Mesenchymal stem cell (in vitro differentiated cells and primary cell): ENCODE results near the gene CAMTA1.
A peak's percentile ranks its signal among the peaks of the same experiment; 100 is the strongest.

ENCODE experiments used
- DNase-seq: peaks from one replicate; pipeline ENCODE4 v3.0.0-alpha.2; 2013
- H2AFZ ChIP-seq: one replicate; pipeline ENCODE4 v1.6.1; 2013; ENCODE audit warnings: low read depth, mild to moderate bottlenecking, control low read depth, inconsistent platforms, low read length, moderate library complexity
- H2AK5ac ChIP-seq: 2 replicates; pipeline ENCODE4 v1.6.1; 2013; ENCODE audit warnings: low read length, moderate library complexity, mild to moderate bottlenecking, inconsistent platforms; ENCODE audit not compliant: severe bottlenecking
- H2BK120ac ChIP-seq: one replicate; pipeline ENCODE4 v1.6.1; 2013; ENCODE audit warnings: low read depth, mild to moderate bottlenecking, inconsistent platforms, low read length, moderate library complexity
- H2BK12ac ChIP-seq, 2 experiments: one replicate each; pipeline ENCODE4 v1.6.1; 2013; ENCODE audit warnings: inconsistent platforms in 2 of 2, low read length in 2 of 2, mild to moderate bottlenecking in 2 of 2, moderate library complexity in 2 of 2, control low read depth in 1 of 2
- H2BK15ac ChIP-seq: one replicate; pipeline ENCODE4 v1.6.1; 2013; ENCODE audit warnings: mild to moderate bottlenecking, low read depth, inconsistent platforms; ENCODE audit not compliant: poor library complexity, severe bottlenecking
- H2BK5ac ChIP-seq: 2 replicates; pipeline ENCODE4 v1.6.1; 2013; ENCODE audit warnings: low read depth, mild to moderate bottlenecking, low read length, control low read depth, inconsistent platforms; ENCODE audit not compliant: poor library complexity, severe bottlenecking
- H3K14ac ChIP-seq, 2 experiments: one replicate each; pipeline ENCODE4 v1.6.1; 2013; ENCODE audit warnings: inconsistent platforms in 2 of 2, low read length in 2 of 2, control low read depth in 1 of 2, mild to moderate bottlenecking in 1 of 2, moderate library complexity in 1 of 2
- H3K18ac ChIP-seq, 2 experiments: one replicate each; pipeline ENCODE4 v1.6.1; 2013; ENCODE audit warnings: inconsistent platforms in 2 of 2, low read length in 2 of 2, control low read depth in 1 of 2, low read depth in 1 of 2, mild to moderate bottlenecking in 1 of 2
- H3K23ac ChIP-seq, 2 experiments: one replicate each; pipeline ENCODE4 v1.6.1; 2013; ENCODE audit warnings: inconsistent platforms in 2 of 2, low read length in 2 of 2, mild to moderate bottlenecking in 2 of 2, moderate library complexity in 2 of 2, control low read depth in 1 of 2
- H3K27ac ChIP-seq: 2 replicates; pipeline ENCODE4 v1.5.1; 2013; ENCODE audit warnings: mild to moderate bottlenecking, moderate library complexity, low read length, control low read depth, inconsistent platforms; ENCODE audit not compliant: poor library complexity, severe bottlenecking
- H3K27me3 ChIP-seq, 2 experiments: 2 replicates each; pipeline versions ENCODE4 v1.6.1 to v1.7.0; 2013; ENCODE audit warnings: low read length in 2 of 2, mild to moderate bottlenecking in 2 of 2, moderate library complexity in 2 of 2, control low read depth in 1 of 2, inconsistent platforms in 1 of 2; ENCODE audit not compliant: control insufficient read depth in 1 of 2, insufficient read depth in 1 of 2
- H3K36me3 ChIP-seq, 2 experiments: 2 replicates each; pipeline versions ENCODE4 v1.6.1 to v1.7.0; 2013; ENCODE audit warnings: low read length in 2 of 2, control low read depth in 1 of 2, inconsistent platforms in 1 of 2, low read depth in 1 of 2, mild to moderate bottlenecking in 1 of 2; ENCODE audit not compliant: insufficient read depth in 2 of 2, control insufficient read depth in 1 of 2
- H3K4ac ChIP-seq, 2 experiments: one replicate each; pipeline ENCODE4 v1.6.1; 2013; ENCODE audit warnings: inconsistent platforms in 2 of 2, low read length in 2 of 2, mild to moderate bottlenecking in 2 of 2, moderate library complexity in 2 of 2, control low read depth in 1 of 2, low read depth in 1 of 2
- H3K4me1 ChIP-seq: 2 replicates; pipeline ENCODE4 v1.6.1; 2013; ENCODE audit warnings: low read depth, low read length, control low read depth; ENCODE audit not compliant: control insufficient read depth, insufficient read depth
- H3K4me2 ChIP-seq: 2 replicates; pipeline ENCODE4 v1.6.1; 2013; ENCODE audit warnings: low read length, mild to moderate bottlenecking, inconsistent platforms; ENCODE audit not compliant: poor library complexity, severe bottlenecking
- H3K4me3 ChIP-seq, 2 experiments: 2 replicates each; pipeline versions ENCODE4 v1.5.1 to v1.7.0; 2013; ENCODE audit warnings: low read length in 2 of 2, mild to moderate bottlenecking in 2 of 2, control low read depth in 1 of 2, low read depth in 1 of 2; ENCODE audit not compliant: insufficient read depth in 1 of 2
- H3K79me1 ChIP-seq: replicated peaks from 2 replicates; pipeline ENCODE4 v1.6.1; 2013; ENCODE audit warnings: mild to moderate bottlenecking, control low read depth, low read length, inconsistent platforms; ENCODE audit not compliant: poor library complexity, severe bottlenecking
- H3K9ac ChIP-seq: 2 replicates; pipeline ENCODE4 v1.7.0; 2013; ENCODE audit warnings: mild to moderate bottlenecking, low read length, moderate library complexity
- H3K9me3 ChIP-seq: 2 replicates; pipeline ENCODE4 v1.7.0; 2013; ENCODE audit warnings: mild to moderate bottlenecking, low read length; ENCODE audit not compliant: control insufficient read depth
- H4K8ac ChIP-seq: one replicate; pipeline ENCODE4 v1.6.1; 2013; ENCODE audit warnings: inconsistent platforms, mild to moderate bottlenecking, low read length, moderate library complexity
- H4K91ac ChIP-seq: one replicate; pipeline ENCODE4 v1.6.1; 2013; ENCODE audit warnings: mild to moderate bottlenecking, low read length, inconsistent platforms
- WGBS: methylation state at CpG from one replicate; pipeline ENCODE4 v1.1.7; 2013; ENCODE audit warnings: mixed read lengths; 5-methylcytosine and 5-hydroxymethylcytosine counted together

Gene CAMTA1

DNA sequence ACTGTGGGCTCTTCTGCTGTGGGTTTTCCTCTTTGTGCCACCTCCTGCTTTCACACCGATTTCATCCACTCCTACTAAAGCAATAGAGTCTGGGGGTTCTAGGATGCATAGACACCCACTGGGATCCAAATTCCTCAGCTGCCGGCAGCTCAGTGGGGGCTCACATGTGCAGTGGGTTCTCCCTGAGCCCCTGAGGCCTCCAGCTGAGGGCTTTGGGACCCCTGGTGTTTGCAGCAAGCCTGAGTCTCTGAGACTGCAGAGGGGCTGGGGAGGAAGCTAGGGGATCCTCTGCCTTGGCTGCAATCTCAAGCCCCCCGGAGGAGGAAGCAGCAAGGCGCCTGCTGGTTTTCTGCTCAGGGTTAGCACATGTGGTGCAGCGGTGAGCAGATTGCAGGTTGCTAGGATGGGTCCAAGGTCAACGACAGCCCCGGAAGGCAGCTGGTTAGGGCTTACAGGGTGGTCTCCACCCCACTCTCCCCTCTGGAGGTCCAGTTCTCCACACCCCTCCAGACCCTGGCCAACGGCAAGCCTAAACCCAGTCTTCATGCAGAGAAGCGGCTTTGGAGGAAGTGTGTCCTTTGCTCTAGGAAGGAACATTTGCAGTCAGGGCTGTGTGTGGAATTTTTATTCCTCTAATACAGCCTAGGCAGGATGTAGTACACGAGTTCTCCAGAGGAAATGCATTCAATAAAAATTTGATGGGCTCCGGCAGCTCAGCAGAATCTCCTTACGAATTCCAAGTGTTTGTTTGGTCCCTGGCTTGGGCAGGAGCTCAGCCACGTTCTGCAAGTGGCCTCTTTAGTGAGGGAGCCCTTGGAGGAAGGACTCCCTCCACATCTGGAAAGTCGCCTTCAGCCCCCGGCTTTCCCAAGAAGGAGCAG is 716.7 kb downstream of the CAMTA1 start:
- H2BK5ac ChIP-seq = no peak overlapping the region
- no peak overlapping the region for H2AFZ ChIP-seq
- H2BK120ac ChIP-seq = no peak overlapping the region
- H2BK12ac ChIP-seq = no peak overlapping the region
- H3K79me1 ChIP-seq = no peaks in the 10 kb centered on the region
- no peak overlapping the region for H3K18ac ChIP-seq
- 35% methylated on average over 11 of the region's 15 CpGs for WGBS
- H3K27me3 ChIP-seq = peaks cover 0 to 10% of the 10 kb centered on the region in 2 experiments
- no peak overlapping the region for H3K9ac ChIP-seq
- DNase-seq = no peak
- H4K8ac ChIP-seq = no peak overlapping the region
- H3K14ac ChIP-seq = no peak overlapping the region
- no peak overlapping the region for H3K23ac ChIP-seq
- no peak overlapping the region for H3K4me2 ChIP-seq
- H3K4ac ChIP-seq = no peak overlapping the region
- H4K91ac ChIP-seq = no peak overlapping the region
- no peaks in the 10 kb centered on the region for H3K9me3 ChIP-seq
- no peak overlapping the region for H3K27ac ChIP-seq
- no peak overlapping the region for H2AK5ac ChIP-seq
- H3K4me3 ChIP-seq = no peak overlapping the region
- H3K4me1 ChIP-seq = peaks cover 5% of the 10 kb centered on the region
- H3K36me3 ChIP-seq = no peaks in the 10 kb centered on the region
- H2BK15ac ChIP-seq = no peak overlapping the region

DNA sequence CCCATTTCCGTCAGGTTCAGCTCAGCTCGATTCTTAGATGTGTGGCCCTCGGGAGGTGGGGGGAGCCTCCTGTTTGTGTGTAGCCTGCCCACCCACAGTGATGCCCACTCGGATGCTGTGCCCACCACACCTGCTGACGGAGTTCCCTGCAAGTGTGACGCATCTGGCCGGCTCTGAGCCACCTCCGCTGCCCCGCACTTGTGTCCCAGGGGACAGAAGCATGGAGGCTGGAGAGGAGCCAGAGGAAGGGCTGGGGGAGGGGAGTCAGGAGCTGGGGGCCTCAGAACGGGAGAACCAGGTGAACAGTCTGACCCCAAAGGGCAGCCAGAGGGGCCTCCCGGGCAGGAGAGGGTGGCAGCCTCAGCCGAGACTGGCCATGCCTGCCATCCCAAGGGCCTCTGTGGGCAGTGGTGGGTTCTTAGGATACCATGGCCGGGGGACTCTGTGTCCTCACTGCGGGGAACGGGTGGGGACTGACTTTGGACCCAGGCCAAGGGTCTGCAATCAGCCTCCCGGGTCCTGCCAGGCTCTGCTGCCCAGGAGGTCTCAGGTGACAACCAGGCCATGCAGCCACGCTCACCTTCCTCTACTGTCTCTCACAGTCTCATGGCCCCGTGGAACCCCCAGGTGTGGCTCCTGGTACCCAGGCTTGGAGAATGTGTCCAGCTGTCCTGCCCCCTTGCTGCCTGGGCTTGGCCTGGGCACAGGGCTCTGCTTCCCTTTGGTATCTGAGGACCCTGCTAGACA is 718.6 kb downstream of the CAMTA1 start:
- Histone ChIP-seq H2BK15ac (no peak overlapping the region), H2BK12ac (no peak overlapping the region), H2BK120ac (no peak overlapping the region), H3K23ac (no peak overlapping the region), H3K4me2 (no peak overlapping the region), H3K27ac (no peak overlapping the region), H3K27me3 (peaks cover 0 to 10% of the 10 kb centered on the region in 2 experiments), H3K4me3 (no peak overlapping the region), H3K14ac (peak overlapping the region in 1 of 2 experiments; percentile 7), H3K4ac (no peak overlapping the region), H3K9me3 (no peaks in the 10 kb centered on the region), H3K79me1 (no peaks in the 10 kb centered on the region), H2AFZ (no peak overlapping the region), H2AK5ac (no peak overlapping the region), H3K18ac (no peak overlapping the region), H2BK5ac (no peak overlapping the region), H4K91ac (no peak overlapping the region), H3K4me1 (peaks cover 10% of the 10 kb centered on the region), H3K36me3 (no peaks in the 10 kb centered on the region), H4K8ac (no peak overlapping the region), H3K9ac (no peak overlapping the region)
- 90% methylated on average over 18 of the region's 18 CpGs for WGBS
- DNase-seq = no peak

DNA sequence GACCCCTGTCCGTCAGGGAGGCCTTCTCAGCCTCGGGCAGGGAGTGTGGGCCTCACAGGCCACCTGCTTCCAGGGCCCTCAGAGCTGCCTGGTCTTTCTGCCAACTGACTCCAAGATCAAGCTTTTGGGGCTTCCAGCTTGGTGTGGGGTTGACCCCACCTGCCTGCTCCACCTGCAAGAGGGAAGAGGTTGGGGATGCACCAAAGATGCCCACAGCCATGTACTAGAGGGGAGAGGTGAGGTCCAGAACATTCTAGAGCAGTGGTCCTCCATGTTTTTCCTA is 719.1 kb downstream of the CAMTA1 start:
- DNase-seq = no peak
- Histone ChIP-seq H3K4me1 (peaks cover 10% of the 10 kb centered on the region), H3K4ac (no peak overlapping the region), H2BK5ac (no peak overlapping the region), H2BK120ac (no peak overlapping the region), H2BK15ac (no peak overlapping the region), H3K23ac (no peak overlapping the region), H2AFZ (no peak overlapping the region), H4K8ac (no peak overlapping the region), H3K18ac (no peak overlapping the region), H3K27me3 (peaks cover 0 to 12% of the 10 kb centered on the region in 2 experiments), H3K27ac (no peak overlapping the region), H3K4me2 (no peak overlapping the region), H3K14ac (no peak overlapping the region), H3K36me3 (no peaks in the 10 kb centered on the region), H3K9me3 (no peaks in the 10 kb centered on the region), H4K91ac (no peak overlapping the region), H2BK12ac (no peak overlapping the region), H3K4me3 (no peak overlapping the region), H3K79me1 (no peaks in the 10 kb centered on the region), H2AK5ac (no peak overlapping the region), H3K9ac (no peak overlapping the region)
- 85% methylated on average over 2 of the region's 2 CpGs for WGBS

DNA sequence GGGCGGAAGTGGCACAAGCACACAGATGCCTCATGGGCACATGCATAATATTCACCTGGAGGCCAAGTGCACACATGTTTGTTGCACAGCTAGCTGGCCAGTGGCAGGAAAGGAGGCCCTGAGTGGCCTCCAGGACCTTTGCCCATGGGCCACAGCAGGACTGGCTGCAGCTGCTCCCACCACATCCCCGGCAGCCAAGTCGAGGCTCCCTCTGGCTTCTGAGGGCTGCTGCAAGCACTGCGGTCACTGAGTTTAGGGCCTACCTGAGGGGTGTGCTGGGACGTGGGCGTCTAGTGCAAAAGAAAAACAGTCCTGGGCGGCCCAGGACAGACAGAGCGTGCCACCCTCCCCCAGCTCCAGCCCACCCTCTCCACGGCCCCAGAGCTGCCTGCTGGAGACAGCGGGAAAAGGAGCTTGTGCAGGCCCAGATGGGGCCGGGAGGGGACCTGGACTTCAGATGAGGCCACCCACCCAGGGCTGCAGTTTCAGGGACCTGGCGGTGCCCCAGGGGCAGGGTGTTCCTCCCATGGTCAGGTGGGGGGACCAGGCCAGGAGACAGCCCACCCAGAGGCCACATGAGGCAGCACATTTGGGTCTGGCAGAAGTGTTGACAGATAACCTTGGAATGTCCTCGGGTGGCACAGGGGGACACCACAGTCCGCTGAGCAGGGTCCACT is 720.0 kb downstream of the CAMTA1 start:
- Histone ChIP-seq H2BK120ac (no peak overlapping the region), H2AFZ (no peak overlapping the region), H3K27ac (no peak overlapping the region), H3K4me1 (peaks cover 13% of the 10 kb centered on the region), H3K4me2 (no peak overlapping the region), H3K4me3 (no peak overlapping the region), H3K27me3 (peaks cover 0 to 19% of the 10 kb centered on the region in 2 experiments), H2BK12ac (no peak overlapping the region), H3K4ac (no peak overlapping the region), H2BK5ac (no peak overlapping the region), H3K36me3 (no peaks in the 10 kb centered on the region), H3K14ac (no peak overlapping the region), H2BK15ac (no peak overlapping the region), H4K91ac (no peak overlapping the region), H3K9ac (no peak overlapping the region), H3K9me3 (no peaks in the 10 kb centered on the region), H3K18ac (no peak overlapping the region), H3K79me1 (no peaks in the 10 kb centered on the region), H2AK5ac (no peak overlapping the region), H3K23ac (no peak overlapping the region), H4K8ac (no peak overlapping the region)
- DNase-seq = no peak
- 90% methylated on average over 14 of the region's 14 CpGs for WGBS
